GM23248 (cell line): ENCODE results near the gene CIT.

Source experiments
- EZH2 ChIP-seq: fragments of 200-600 bp; sonication (generic); IDR thresholded peaks from 2 replicates; pipeline ENCODE4 v1.6.1; 2018; ENCODE audit warnings: antibody characterized with exemption, mild to moderate bottlenecking; ENCODE audit not compliant: insufficient read depth, poor library complexity, severe bottlenecking
- EZH2phosphoT487 ChIP-seq: fragments of 200-600 bp; sonication (generic); IDR thresholded peaks from 2 replicates; pipeline ENCODE4 v1.6.1; 2018; ENCODE audit warnings: antibody characterized with exemption, moderate library complexity, mild to moderate bottlenecking, low read depth; ENCODE audit not compliant: insufficient read depth

GRCh38 chr12:119835068-119835467 lies 42.1 kb downstream of the CIT start:
- TF ChIP-seq EZH2phosphoT487 (no peak), EZH2 (no peak)
